ENCODE measurements around the gene STARD9.

The STARD9 gene

GRCh38 chr15:42602501-42602900 lies 27.1 kb downstream of the STARD9 start:
- ATAC-seq (replicated peaks) = no peak
- Mint-ChIP-seq H3K27ac (no peak overlapping the region), H3K27me3 (no peaks in the 10 kb centered on the region), H3K4me3 (no peak overlapping the region), H3K36me3 (peaks cover 4 to 20% of the 10 kb centered on the region in 2 donors), H3K4me1 (peaks cover 19 to 26% of the 10 kb centered on the region in 2 donors), H3K9me3 (peaks cover 2 to 4% of the 10 kb centered on the region in 2 donors)
- DNase-seq = no peak

GRCh38 chr15:42603978-42604377 lies 28.6 kb downstream of the STARD9 start:
- Mint-ChIP-seq H3K4me1 (peaks cover 31 to 41% of the 10 kb centered on the region in 2 donors), H3K36me3 (peaks cover 4 to 20% of the 10 kb centered on the region in 2 donors), H3K9me3 (peaks cover 2 to 4% of the 10 kb centered on the region in 2 donors), H3K27me3 (no peaks in the 10 kb centered on the region), H3K4me3 (no peak overlapping the region), H3K27ac (no peak overlapping the region)
- no peak for DNase-seq
- no peak for ATAC-seq (replicated peaks)

- Mint-ChIP-seq H3K36me3 (peaks cover 3 to 16% of the 10 kb centered on the region in 2 donors), H3K27me3 (no peaks in the 10 kb centered on the region), H3K9me3 (peaks cover 2 to 4% of the 10 kb centered on the region in 2 donors), H3K4me3 (peak overlapping the region; percentile 30 to 44), H3K4me1 (peaks cover 33 to 45% of the 10 kb centered on the region in 2 donors), H3K27ac (peak overlapping the region; percentile 62)
- DNase-seq (no peak), ATAC-seq (replicated peaks) (peak; percentile 27)
Observed at GRCh38 chr15:42604894-42605744, 29.7 kb downstream of the STARD9 start.

GRCh38 chr15:42605796-42606195 lies 30.4 kb downstream of the STARD9 start:
- Mint-ChIP-seq H3K27ac (no peak overlapping the region), H3K27me3 (no peaks in the 10 kb centered on the region), H3K9me3 (peaks cover 2 to 4% of the 10 kb centered on the region in 2 donors), H3K4me1 (peaks cover 33 to 45% of the 10 kb centered on the region in 2 donors), H3K36me3 (peaks cover 2 to 14% of the 10 kb centered on the region in 2 donors), H3K4me3 (peak overlapping the region in 1 of 2 donors; percentile 44)
- DNase-seq (no peak), ATAC-seq (replicated peaks) (no peak)

- H3K27ac Mint-ChIP-seq = peak overlapping the region; percentile 82
- DNase-seq = peak; percentile 44
Observed at GRCh38 chr15:42608110-42608531, 32.7 kb downstream of the STARD9 start.

GRCh38 chr15:42608752-42609488 lies 33.5 kb downstream of the STARD9 start:
- ATAC-seq (replicated peaks) (peak; percentile 47 to 59), DNase-seq (no peak)
- Mint-ChIP-seq H3K36me3 (peaks cover 0 to 6% of the 10 kb centered on the region in 2 donors), H3K4me3 (peak overlapping the region in 1 of 2 donors; percentile 39), H3K27me3 (no peaks in the 10 kb centered on the region), H3K27ac (no peak overlapping the region), H3K9me3 (no peaks in the 10 kb centered on the region), H3K4me1 (peaks cover 28 to 38% of the 10 kb centered on the region in 2 donors)

More at GRCh38 chr15:42608110-42608531, 32.7 kb downstream of the STARD9 start:
- H3K36me3 Mint-ChIP-seq = peaks cover 0 to 11% of the 10 kb centered on the region in 2 donors
- peak; percentile 82 to 90 for ATAC-seq (replicated peaks)
- H3K4me3 Mint-ChIP-seq = peak overlapping the region; percentile 24 to 26
- H3K4me1 Mint-ChIP-seq = peaks cover 33 to 45% of the 10 kb centered on the region in 2 donors
- no peaks in the 10 kb centered on the region for H3K9me3 Mint-ChIP-seq
- no peaks in the 10 kb centered on the region for H3K27me3 Mint-ChIP-seq

- Mint-ChIP-seq H3K27ac (no peak overlapping the region), H3K27me3 (no peaks in the 10 kb centered on the region), H3K4me1 (peaks cover 14 to 19% of the 10 kb centered on the region in 2 donors), H3K36me3 (no peaks in the 10 kb centered on the region), H3K9me3 (no peaks in the 10 kb centered on the region), H3K4me3 (no peak overlapping the region)
- no peak for ATAC-seq (replicated peaks)
- no peak for DNase-seq
Observed at GRCh38 chr15:42611532-42611931, 36.1 kb downstream of the STARD9 start.

GRCh38 chr15:42612367-42612912 lies 37.0 kb downstream of the STARD9 start:
- peaks cover 14 to 19% of the 10 kb centered on the region in 2 donors for H3K4me1 Mint-ChIP-seq
- H3K36me3 Mint-ChIP-seq = no peaks in the 10 kb centered on the region
- H3K27me3 Mint-ChIP-seq = no peaks in the 10 kb centered on the region
- DNase-seq (no peak), ATAC-seq (replicated peaks) (no peak)
- no peak overlapping the region for H3K4me3 Mint-ChIP-seq
- H3K9me3 Mint-ChIP-seq = no peaks in the 10 kb centered on the region
- H3K27ac Mint-ChIP-seq = no peak overlapping the region

- no peak overlapping the region for H3K27ac Mint-ChIP-seq
- H3K36me3 Mint-ChIP-seq = peaks cover 0 to 2% of the 10 kb centered on the region in 2 donors
- H3K4me3 Mint-ChIP-seq = no peak overlapping the region
- peaks cover 3 to 7% of the 10 kb centered on the region in 2 donors for H3K4me1 Mint-ChIP-seq
- no peak for ATAC-seq (replicated peaks)
- no peak for DNase-seq
- no peaks in the 10 kb centered on the region for H3K27me3 Mint-ChIP-seq
- H3K9me3 Mint-ChIP-seq = no peaks in the 10 kb centered on the region
Observed at GRCh38 chr15:42616107-42616506, 40.7 kb downstream of the STARD9 start.

GRCh38 chr15:42619656-42620371 lies 44.4 kb downstream of the STARD9 start:
- Mint-ChIP-seq H3K9me3 (no peaks in the 10 kb centered on the region), H3K27ac (no peak overlapping the region), H3K27me3 (no peaks in the 10 kb centered on the region), H3K4me3 (no peak overlapping the region), H3K36me3 (peaks cover 0 to 4% of the 10 kb centered on the region in 2 donors), H3K4me1 (peaks cover 3 to 7% of the 10 kb centered on the region in 2 donors)
- DNase-seq (no peak), ATAC-seq (replicated peaks) (peak in 1 of 2 donors; percentile 10)

- peaks cover 3 to 4% of the 10 kb centered on the region in 2 donors for H3K36me3 Mint-ChIP-seq
- H3K4me1 Mint-ChIP-seq = peaks cover 5 to 7% of the 10 kb centered on the region in 2 donors
- peaks cover 0 to 3% of the 10 kb centered on the region in 2 donors for H3K9me3 Mint-ChIP-seq
- H3K4me3 Mint-ChIP-seq = no peak overlapping the region
- no peaks in the 10 kb centered on the region for H3K27me3 Mint-ChIP-seq
- ATAC-seq (replicated peaks) (no peak), DNase-seq (no peak)
- H3K27ac Mint-ChIP-seq = no peak overlapping the region
Observed at GRCh38 chr15:42621386-42621785, 46.0 kb downstream of the STARD9 start.

- no peak overlapping the region for H3K4me3 Mint-ChIP-seq
- H3K4me1 Mint-ChIP-seq = peaks cover 5 to 7% of the 10 kb centered on the region in 2 donors
- H3K36me3 Mint-ChIP-seq = peaks cover 4% of the 10 kb centered on the region in 2 donors
- ATAC-seq (replicated peaks) (no peak), DNase-seq (no peak)
- H3K27ac Mint-ChIP-seq = no peak overlapping the region
- H3K27me3 Mint-ChIP-seq = no peaks in the 10 kb centered on the region
- H3K9me3 Mint-ChIP-seq = peaks cover under 1 to 4% of the 10 kb centered on the region in 2 donors
Observed at GRCh38 chr15:42621996-42622925, 46.9 kb downstream of the STARD9 start.

- no peak overlapping the region for H3K4me3 Mint-ChIP-seq
- ATAC-seq (replicated peaks) = no peak
- peaks cover 5 to 7% of the 10 kb centered on the region in 2 donors for H3K4me1 Mint-ChIP-seq
Observed at GRCh38 chr15:42623951-42624350, 48.5 kb downstream of the STARD9 start.

More at GRCh38 chr15:42623951-42624350, 48.5 kb downstream of the STARD9 start:
- Mint-ChIP-seq H3K27ac (no peak overlapping the region), H3K36me3 (peaks cover 5 to 7% of the 10 kb centered on the region in 2 donors), H3K27me3 (no peaks in the 10 kb centered on the region), H3K9me3 (peaks cover 4 to 6% of the 10 kb centered on the region in 2 donors)
- no peak for DNase-seq

Measured in stimulated activated naive B cell treated with anti-CD40 and anti-IgM and Interleukin-4, amounts not matched to agents 10 μg/mL and 1 μg/mL and 100 μg/mL, for 72 hours (primary cell).